T-helper 2 cell (primary cell): ENCODE results near the gene EPB41L4A.
"Not testable (repeated sequence)": the region's sequence is repeated elsewhere in the genome, so short reads cannot be mapped to it uniquely, and the experiment has no call there.

Experiments
- DNase-seq, 5 experiments: peaks; one replicate each; pipeline versions ENCODE4 v3.0.0 to v3.0.0-alpha.2; 2012 to 2022
- total RNA-seq, 2 donors: gene quantifications; one replicate each; lab custom pipeline; 2026; lab: John Stamatoyannopoulos, UW

The EPB41L4A gene
- 0 to 0.20 reads per million in 2 donors for total RNA-seq

- DNase-seq: peak in 1 of 5 experiments; percentile 12
These were observed at the start of gene EPB41L4A for GRCh38 chr5:112419164-112419985. TSS of gene EPB41L4A (minus strand) at chr5:112419277. CDS start at chr5:112419039, 238 bp downstream.

GRCh38 chr5:112467485-112467884 lies 48.4 kb upstream of the EPB41L4A start:
- DNase-seq: no peak

- not testable (repeated sequence) for DNase-seq
These were observed 47.2 kb upstream of the EPB41L4A start for GRCh38 chr5:112466261-112466660.

- not testable (repeated sequence) for DNase-seq
These were observed 28.2 kb upstream of the EPB41L4A start for GRCh38 chr5:112447187-112447760.

- no peak for DNase-seq
These were observed 26.7 kb upstream of the EPB41L4A start for GRCh38 chr5:112445626-112446350.

- not testable (repeated sequence) for DNase-seq
These were observed 24.9 kb upstream of the EPB41L4A start for GRCh38 chr5:112443932-112444331.

- no peak for DNase-seq
These were observed 21.0 kb upstream of the EPB41L4A start for GRCh38 chr5:112440031-112440430.

GRCh38 chr5:112436144-112436543 lies 17.1 kb upstream of the EPB41L4A start:
- DNase-seq: no peak

GRCh38 chr5:112434641-112435040 lies 15.6 kb upstream of the EPB41L4A start:
- DNase-seq: no peak

GRCh38 chr5:112426202-112426601 lies 7.1 kb upstream of the EPB41L4A start:
- not testable (repeated sequence) for DNase-seq

- DNase-seq: peak in 2 of 5 experiments; percentile 12 to 42
These were observed 1.1 kb upstream of the EPB41L4A start for GRCh38 chr5:112419986-112420864.

GRCh38 chr5:112418659-112419163 lies 366 bp downstream of the EPB41L4A start:
- DNase-seq: peak in 1 of 5 experiments; percentile 6

- DNase-seq: peak in 4 of 5 experiments; percentile 11 to 79 (median 31)
These were observed 982 bp downstream of the EPB41L4A start for GRCh38 chr5:112417931-112418658.

- DNase-seq: no peak
These were observed 3.5 kb downstream of the EPB41L4A start for GRCh38 chr5:112415552-112415951.

- DNase-seq: no peak
These were observed 5.5 kb downstream of the EPB41L4A start for GRCh38 chr5:112413611-112414010.

GRCh38 chr5:112412346-112412745 lies 6.7 kb downstream of the EPB41L4A start:
- no peak for DNase-seq

- no peak for DNase-seq
These were observed 7.2 kb downstream of the EPB41L4A start for GRCh38 chr5:112411903-112412302.

GRCh38 chr5:112407666-112408065 lies 11.4 kb downstream of the EPB41L4A start:
- no peak for DNase-seq

GRCh38 chr5:112407240-112407639 lies 11.8 kb downstream of the EPB41L4A start:
- no peak for DNase-seq

GRCh38 chr5:112403069-112403468 lies 16.0 kb downstream of the EPB41L4A start:
- no peak for DNase-seq

GRCh38 chr5:112401924-112402323 lies 17.2 kb downstream of the EPB41L4A start:
- no peak for DNase-seq
